ENCODE data around the gene GRIP2. TPM values are rescaled to one million over a fixed set of nuclear protein-coding genes. Genes with fewer than 3 reads are reported as not detected.

The GRIP2 gene
- total and polyA plus RNA-seq, 2 of the 4 experiments (the other 2 are of a cell fraction): 0.05 TPM; not detected in 1

- Histone ChIP-seq H2AK5ac (ENCODE audit: low read depth, low read length) (no peak overlapping the region), H3K27ac (ENCODE audit: insufficient read depth, low read length) (no peak overlapping the region), H3K18ac (ENCODE audit: low read depth, low read length) (no peak overlapping the region), H3K4me1 (ENCODE audit: control insufficient read depth, insufficient read depth, low read length) (no peaks in the 10 kb centered on the region), H2AFZ (replicated peaks; ENCODE audit: low read length, poor library complexity) (no peak overlapping the region), H4K20me1 (ENCODE audit: insufficient read depth, low read length) (no peaks in the 10 kb centered on the region), H3K4me3 (ENCODE audit: insufficient read depth, low read depth, low read length) (no peak overlapping the region), H3K9me3 (ENCODE audit: control insufficient read depth, insufficient read depth, low read length) (no peaks in the 10 kb centered on the region), H4K5ac (ENCODE audit: low read depth, low read length) (no peak overlapping the region), H3K23ac (ENCODE audit: low read depth, low read length) (no peak overlapping the region), H3K4me2 (ENCODE audit: low read depth, low read length) (no peak overlapping the region), H2BK120ac (ENCODE audit: low read depth, low read length) (no peak overlapping the region), H2BK5ac (ENCODE audit: low read depth, low read length, poor library complexity, severe bottlenecking) (no peak overlapping the region), H4K91ac (ENCODE audit: insufficient read depth, low read depth, low read length) (no peak overlapping the region), H3K9me1 (ENCODE audit: insufficient read depth, low read length) (no peaks in the 10 kb centered on the region), H3K56ac (ENCODE audit: extremely low read depth, insufficient read depth, low read length) (no peak overlapping the region), H2BK15ac (ENCODE audit: low read depth, low read length) (no peak overlapping the region), H3K9ac (ENCODE audit: low read depth, low read length) (no peak overlapping the region), H3K36me3 (ENCODE audit: control insufficient read depth, insufficient read depth, low read length) (no peaks in the 10 kb centered on the region), H3K14ac (replicated peaks; ENCODE audit: low read depth, low read length) (no peak overlapping the region), H2AK9ac (replicated peaks; ENCODE audit: low read depth, low read length, poor library complexity) (no peak overlapping the region), H2BK20ac (ENCODE audit: low read depth, low read length) (no peak overlapping the region), H3K27me3 (ENCODE audit: control insufficient read depth, insufficient read depth, low read length) (peaks cover 18% of the 10 kb centered on the region), H4K8ac (ENCODE audit: low read depth in 2 of 2, low read length in 2 of 2) (no peak overlapping the region), H3K79me1 (ENCODE audit: low read depth in 1 of 2, low read length in 2 of 2) (no peaks in the 10 kb centered on the region), H3K4ac (ENCODE audit: low read depth, low read length) (no peak overlapping the region)
- dilution Hi-C loops (cut with HindIII; ENCODE audit: low sequenced_read_pairs, unreplicated experiment): no loop called here
- ChIA-PET POLR2A (ENCODE audit: unreplicated experiment) (no interaction called here), CTCF (no interaction called here)
- no peak for DNase-seq
- no TSS peak for BruUV-seq (replicated peaks)
- intact Hi-C loops (cut with micrococcal nuclease): no loop called here
- TF ChIP-seq MAZ (IDR thresholded peaks at IDR 0.05; ENCODE audit: borderline replicate concordance, low read depth, low read length) (no peak), RAD21 (IDR thresholded peaks at IDR 0.05; ENCODE audit: low read length) (no peak), USF2 (IDR thresholded peaks at IDR 0.05; ENCODE audit: low read depth, low read length) (no peak), RCOR1 (IDR thresholded peaks at IDR 0.05; ENCODE audit: insufficient replicate concordance, low read length) (no peak), RFX5 (IDR thresholded peaks at IDR 0.05; ENCODE audit: low read depth, low read length) (no peak), BHLHE40 (IDR thresholded peaks at IDR 0.05; ENCODE audit: low read depth, low read length) (no peak), MAFK (IDR thresholded peaks at IDR 0.05; ENCODE audit: low read depth, low read length) (no peak), POLR2A (IDR thresholded peaks at IDR 0.05; ENCODE audit: low read depth, low read length) (no peak), SMC3 (IDR thresholded peaks at IDR 0.05; ENCODE audit: low read depth, low read length) (no peak), FOS (IDR thresholded peaks at IDR 0.05; ENCODE audit: low read depth, low read length) (no peak), CTCF (conservative IDR thresholded peaks at IDR 0.05; ENCODE audit: low read depth, low read length) (no peak), CEBPB (IDR thresholded peaks at IDR 0.05; ENCODE audit: low read depth, low read length) (no peak), ELK1 (IDR thresholded peaks at IDR 0.05; ENCODE audit: borderline replicate concordance, low read depth, low read length) (no peak), MXI1 (IDR thresholded peaks at IDR 0.05; ENCODE audit: borderline replicate concordance, low read depth, low read length) (no peak), CHD1 (IDR thresholded peaks at IDR 0.05; ENCODE audit: low read depth, low read length) (no peak), NFE2L2 (IDR thresholded peaks at IDR 0.05; ENCODE audit: low read depth, low read length) (no peak)
- WGBS, 2 experiments (ENCODE audit: extremely low coverage in 2 of 2, insufficient read length in 1 of 2): 80% methylated on average over 8 of the region's 8 CpGs; no CpG with 5 or more reads in 1 of the 2 experiments
- in situ Hi-C loops (cut with MboI; ENCODE audit: low sequenced_read_pairs): no loop called here
- no peak for ATAC-seq (ENCODE audit: low read depth)
Measured at GRCh38 chr3:14520967-14521366, 19.2 kb downstream of the GRIP2 start.

Measured in IMR-90 (cell line).